Transverse colon (tissue), 4 donors: ENCODE measurements around the gene EML1. TPM values are rescaled to one million over a fixed set of nuclear protein-coding genes. Genes with fewer than 3 reads are reported as not detected.

Experiments used
- DNase-seq: peaks from one replicate; pipeline ENCODE4 v3.0.0-alpha.2; 2019
- H3K27ac ChIP-seq, 4 donors: fragments of 200-600 bp; sonication (generic); 2 replicates each; pipeline ENCODE4 v1.5.1; 2016 to 2018; ENCODE audit warnings: inconsistent platforms in 4 of 4
- H3K27me3 ChIP-seq: fragments of 200-600 bp; sonication (generic); 2 replicates; pipeline ENCODE4 v1.5.1; 2017; ENCODE audit warnings: inconsistent platforms
- H3K36me3 ChIP-seq, 4 donors: fragments of 200-600 bp; sonication (generic); 2 replicates each; pipeline ENCODE4 v1.5.1; 2017 to 2019; ENCODE audit warnings: inconsistent platforms in 4 of 4
- H3K4me1 ChIP-seq, 4 donors: fragments of 200-600 bp; sonication (generic); 2 replicates each; pipeline ENCODE4 v1.5.1; 2017 to 2020; ENCODE audit warnings: inconsistent platforms in 4 of 4
- H3K4me3 ChIP-seq, 4 donors: fragments of 200-600 bp; sonication (generic); 1 replicate in 1 of 4; 2 replicates in 3 of 4; pipeline versions ENCODE4 v1.5.1 to v1.6.1; 2017 to 2019; ENCODE audit warnings: inconsistent platforms in 4 of 4
- H3K9me3 ChIP-seq, 2 donors: fragments of 200-600 bp; sonication (generic); 2 replicates each; pipeline ENCODE4 v1.5.1; 2017 to 2019; ENCODE audit warnings: inconsistent platforms in 2 of 2
- EP300 ChIP-seq: sonication (generic); formaldehyde crosslinking; IDR thresholded peaks from one replicate; pipeline ENCODE4 v1.6.1; 2017; ENCODE audit warnings: antibody characterized with exemption, low read depth
- POLR2A ChIP-seq: fragments of 450-650 bp; IDR thresholded peaks from one replicate; pipeline ENCODE4 v1.6.1; 2016; ENCODE audit warnings: antibody characterized with exemption, mild to moderate bottlenecking, moderate library complexity
- POLR2AphosphoS5 ChIP-seq, 3 donors: sonication (generic); formaldehyde crosslinking; IDR thresholded peaks; one replicate each; pipeline ENCODE4 v1.6.1; 2016; ENCODE audit warnings: antibody characterized with exemption in 3 of 3
- WGBS, 2 donors: methylation state at CpG; one replicate each; pipeline ENCODE4 v1.1.5; 2018; ENCODE audit warnings: low coverage in 1 of 2; 5-methylcytosine and 5-hydroxymethylcytosine counted together
- in situ Hi-C, 4 donors: fragments of 200-750 bp; cut with MboI; loops; one replicate each; pipeline versions ENCODE4 v1.15.0 to v1.15.1; 2017; ENCODE audit warnings: low sequenced_read_pairs in 3 of 4, low pct_ligation_motif_present in 1 of 4, low pct_unique_long_range_greater_than_20kb in 1 of 4
- intact Hi-C: fragments of 100-400 bp; cut with DNase I; formaldehyde crosslinking; loops from one replicate; pipeline ENCODE4 v1.15.1; 2023; ENCODE audit warnings: low total_unique reads
- total RNA-seq, 4 donors: library from RNA; depleted of rRNA; stranded (reverse); fragments of >200 nt; gene quantifications; one replicate each; pipeline ENCODE4 v1.1.0, GENCODE V29; 2016
- TF ChIP-seq, protein P1 (sequence below), 5 experiments: fragments of 200-600 bp in 3 of 5; fragments of 450-650 bp in 2 of 5; sonication (generic) in 3 of 5; IDR thresholded peaks; 1 replicate in 2 of 5; 2 replicates in 3 of 5; pipeline ENCODE4 v1.5.1; 2016 to 2017; ENCODE audit warnings: antibody characterized with exemption in 5 of 5, inconsistent platforms in 3 of 5, mild to moderate bottlenecking in 2 of 5, moderate library complexity in 1 of 5

Gene EML1
- total RNA-seq, 4 donors from 2014 or later: 16.8 to 59.5 (median 21.9) TPM

DNA sequence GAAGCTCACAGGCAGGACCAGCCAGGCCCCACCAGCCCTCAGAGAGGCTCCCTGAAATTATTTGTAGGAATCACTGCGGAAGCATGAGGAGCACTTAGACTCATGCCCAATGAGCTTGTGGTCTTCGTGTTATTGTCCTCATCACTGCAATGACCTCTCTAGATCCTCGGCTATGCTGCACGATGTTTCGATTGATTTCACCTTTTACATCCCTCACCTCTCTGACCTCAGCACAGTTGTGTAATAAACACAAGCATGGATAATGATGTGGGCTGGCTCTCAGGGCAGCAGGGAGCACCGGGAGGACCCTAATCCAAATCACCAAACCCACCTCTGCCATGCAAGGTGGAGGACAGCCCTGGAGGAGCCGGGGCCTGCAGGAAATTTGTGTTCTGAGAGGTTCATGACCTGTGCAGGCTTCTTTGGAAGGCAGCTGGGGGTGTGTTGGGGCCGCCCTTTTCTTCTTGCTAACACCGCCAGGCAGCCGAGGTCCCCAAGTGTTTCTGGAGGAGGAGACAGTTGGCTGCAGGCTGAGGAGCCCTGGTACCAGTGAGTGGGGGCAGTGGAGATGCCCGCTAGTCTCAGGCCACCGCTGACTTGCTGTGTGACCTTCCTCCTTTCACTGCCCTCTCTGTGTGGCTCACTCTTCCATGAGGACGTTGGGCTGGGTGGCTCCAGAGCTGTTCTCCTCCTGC, 29.5 kb upstream of the EML1 start:
- intact Hi-C loops: no loop called here
- in situ Hi-C loops: no loop called here
- TF ChIP-seq EP300 (no peak), POLR2AphosphoS5 (IDR thresholded peaks at IDR 0.05) (no peak), POLR2A (no peak)
- TF ChIP-seq, protein P1, sequence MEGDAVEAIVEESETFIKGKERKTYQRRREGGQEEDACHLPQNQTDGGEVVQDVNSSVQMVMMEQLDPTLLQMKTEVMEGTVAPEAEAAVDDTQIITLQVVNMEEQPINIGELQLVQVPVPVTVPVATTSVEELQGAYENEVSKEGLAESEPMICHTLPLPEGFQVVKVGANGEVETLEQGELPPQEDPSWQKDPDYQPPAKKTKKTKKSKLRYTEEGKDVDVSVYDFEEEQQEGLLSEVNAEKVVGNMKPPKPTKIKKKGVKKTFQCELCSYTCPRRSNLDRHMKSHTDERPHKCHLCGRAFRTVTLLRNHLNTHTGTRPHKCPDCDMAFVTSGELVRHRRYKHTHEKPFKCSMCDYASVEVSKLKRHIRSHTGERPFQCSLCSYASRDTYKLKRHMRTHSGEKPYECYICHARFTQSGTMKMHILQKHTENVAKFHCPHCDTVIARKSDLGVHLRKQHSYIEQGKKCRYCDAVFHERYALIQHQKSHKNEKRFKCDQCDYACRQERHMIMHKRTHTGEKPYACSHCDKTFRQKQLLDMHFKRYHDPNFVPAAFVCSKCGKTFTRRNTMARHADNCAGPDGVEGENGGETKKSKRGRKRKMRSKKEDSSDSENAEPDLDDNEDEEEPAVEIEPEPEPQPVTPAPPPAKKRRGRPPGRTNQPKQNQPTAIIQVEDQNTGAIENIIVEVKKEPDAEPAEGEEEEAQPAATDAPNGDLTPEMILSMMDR (IDR thresholded peaks at IDR 0.05): no peak
- 80% methylated on average over 13 of the region's 13 CpGs; no CpG with 5 or more reads in 1 of the 2 donors for WGBS, 2 donors
- Histone ChIP-seq H3K36me3 (no peaks in the 10 kb centered on the region), H3K9me3 (no peaks in the 10 kb centered on the region), H3K4me1 (peaks cover 0 to 12% (median under 1%) of the 10 kb centered on the region in 4 donors), H3K27me3 (no peaks in the 10 kb centered on the region), H3K27ac (no peak overlapping the region), H3K4me3 (no peak overlapping the region)
- no peak for DNase-seq

DNA sequence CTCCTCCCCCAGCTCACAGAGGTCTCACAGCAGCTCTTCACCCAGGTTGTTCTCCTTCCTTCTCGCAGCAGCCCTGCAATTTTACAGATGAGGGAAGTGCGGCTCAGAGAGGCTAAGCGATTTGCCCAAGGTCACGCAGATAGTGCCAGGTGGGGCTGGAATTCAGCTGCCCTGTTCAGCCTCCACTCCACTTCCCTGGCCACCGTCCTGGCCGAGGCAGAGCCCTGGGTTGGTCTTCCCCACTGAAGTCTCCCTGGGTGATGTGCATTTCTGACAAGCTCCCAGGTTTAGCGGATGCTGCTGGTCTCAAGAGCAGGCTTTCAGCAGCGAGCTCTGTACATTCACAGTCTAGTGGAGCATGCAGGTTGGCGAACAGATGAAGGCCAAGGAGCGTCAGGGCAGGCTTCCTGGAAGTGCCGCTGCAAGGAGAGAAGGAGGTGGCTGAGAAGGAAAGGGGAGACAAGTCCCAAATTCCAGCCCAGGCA, 28.9 kb upstream of the EML1 start:
- TF ChIP-seq POLR2AphosphoS5 (IDR thresholded peaks at IDR 0.05): no peak
- TF ChIP-seq POLR2A: no peak
- TF ChIP-seq, protein P1 (IDR thresholded peaks at IDR 0.05): no peak
- no peak for TF ChIP-seq EP300
- 76% methylated on average over 11 of the region's 11 CpGs; no CpG with 5 or more reads in 1 of the 2 donors for WGBS, 2 donors
- Histone ChIP-seq H3K27ac (no peak overlapping the region), H3K36me3 (no peaks in the 10 kb centered on the region), H3K27me3 (no peaks in the 10 kb centered on the region), H3K9me3 (no peaks in the 10 kb centered on the region), H3K4me3 (no peak overlapping the region), H3K4me1 (peaks cover 0 to 12% (median 0%) of the 10 kb centered on the region in 4 donors)
- no peak for DNase-seq
- intact Hi-C loops: no loop called here
- in situ Hi-C loops: no loop called here

DNA sequence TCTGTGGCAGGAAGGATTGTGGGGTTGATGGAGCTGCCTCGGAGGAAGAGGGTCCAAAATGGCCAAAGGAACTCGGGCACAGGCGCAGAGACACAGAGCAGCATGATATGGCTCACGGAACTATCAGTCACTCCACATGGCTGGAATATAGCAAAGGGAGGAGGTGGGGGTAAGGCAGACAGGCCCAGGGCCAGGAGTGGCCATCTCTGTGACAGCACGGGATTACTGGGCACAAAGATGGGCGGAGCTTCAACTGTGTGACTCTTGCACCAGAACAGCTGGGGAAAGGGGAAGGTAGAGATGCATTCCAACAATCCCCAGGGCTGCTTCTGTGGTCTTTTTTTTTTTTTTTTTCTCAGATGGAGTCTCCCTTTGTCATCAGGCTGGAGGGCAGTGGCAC, 24.8 kb upstream of the EML1 start:
- 80% methylated on average over 1 to 6 of the region's 6 CpGs for WGBS, 2 donors
- Histone ChIP-seq H3K9me3 (no peaks in the 10 kb centered on the region), H3K4me3 (no peak overlapping the region), H3K27me3 (no peaks in the 10 kb centered on the region), H3K27ac (peak overlapping the region in 2 of 4 donors; percentile 4 to 62), H3K4me1 (peaks cover 0 to 22% (median 0%) of the 10 kb centered on the region in 4 donors), H3K36me3 (no peaks in the 10 kb centered on the region)
- DNase-seq: no peak
- intact Hi-C loops (no loop called here), in situ Hi-C loops (no loop called here)
- no peak for TF ChIP-seq EP300

DNA sequence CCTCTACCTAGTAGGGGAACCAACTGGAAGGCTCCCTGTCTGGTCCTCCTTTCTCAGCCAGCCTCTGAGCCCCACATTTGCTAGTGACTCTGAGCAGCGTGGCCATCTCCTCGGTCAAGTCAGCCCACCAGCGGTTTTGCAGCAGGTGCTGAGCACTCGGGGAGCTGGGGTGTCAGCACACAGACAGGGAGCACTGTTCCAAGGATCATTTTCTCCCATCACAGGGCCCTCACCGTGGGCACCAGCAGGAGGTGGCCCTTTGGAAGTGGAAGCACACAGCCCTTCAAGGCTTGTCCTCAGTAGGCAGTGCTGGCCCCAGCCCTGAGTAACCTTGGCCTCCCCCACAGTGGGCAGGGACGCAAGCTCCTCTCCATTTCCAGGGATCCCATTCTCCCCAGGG, 24.1 kb upstream of the EML1 start:
- no peak for DNase-seq
- intact Hi-C loops: no loop called here
- no peaks in the 10 kb centered on the region for H3K27me3 ChIP-seq
- 85 to 100% methylated on average over 1 to 6 of the region's 6 CpGs for WGBS, 2 donors
- TF ChIP-seq POLR2A (no peak), EP300 (no peak), POLR2AphosphoS5 (IDR thresholded peaks at IDR 0.05) (no peak)
- TF ChIP-seq, protein P1 (IDR thresholded peaks at IDR 0.05): no peak
- no peaks in the 10 kb centered on the region for H3K36me3 ChIP-seq
- H3K4me1 ChIP-seq: peaks cover 0 to 29% (median 6%) of the 10 kb centered on the region in 4 donors
- H3K27ac ChIP-seq: no peak overlapping the region
- in situ Hi-C loops: no loop called here
- H3K9me3 ChIP-seq: no peaks in the 10 kb centered on the region
- H3K4me3 ChIP-seq: no peak overlapping the region
